ENCODE results near the gene RAB3C.
"Not testable (repeated sequence)": the region's sequence is repeated elsewhere in the genome, so short reads cannot be mapped to it uniquely, and the experiment has no call there.

Gene RAB3C, protein sequence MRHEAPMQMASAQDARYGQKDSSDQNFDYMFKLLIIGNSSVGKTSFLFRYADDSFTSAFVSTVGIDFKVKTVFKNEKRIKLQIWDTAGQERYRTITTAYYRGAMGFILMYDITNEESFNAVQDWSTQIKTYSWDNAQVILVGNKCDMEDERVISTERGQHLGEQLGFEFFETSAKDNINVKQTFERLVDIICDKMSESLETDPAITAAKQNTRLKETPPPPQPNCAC

DNA sequence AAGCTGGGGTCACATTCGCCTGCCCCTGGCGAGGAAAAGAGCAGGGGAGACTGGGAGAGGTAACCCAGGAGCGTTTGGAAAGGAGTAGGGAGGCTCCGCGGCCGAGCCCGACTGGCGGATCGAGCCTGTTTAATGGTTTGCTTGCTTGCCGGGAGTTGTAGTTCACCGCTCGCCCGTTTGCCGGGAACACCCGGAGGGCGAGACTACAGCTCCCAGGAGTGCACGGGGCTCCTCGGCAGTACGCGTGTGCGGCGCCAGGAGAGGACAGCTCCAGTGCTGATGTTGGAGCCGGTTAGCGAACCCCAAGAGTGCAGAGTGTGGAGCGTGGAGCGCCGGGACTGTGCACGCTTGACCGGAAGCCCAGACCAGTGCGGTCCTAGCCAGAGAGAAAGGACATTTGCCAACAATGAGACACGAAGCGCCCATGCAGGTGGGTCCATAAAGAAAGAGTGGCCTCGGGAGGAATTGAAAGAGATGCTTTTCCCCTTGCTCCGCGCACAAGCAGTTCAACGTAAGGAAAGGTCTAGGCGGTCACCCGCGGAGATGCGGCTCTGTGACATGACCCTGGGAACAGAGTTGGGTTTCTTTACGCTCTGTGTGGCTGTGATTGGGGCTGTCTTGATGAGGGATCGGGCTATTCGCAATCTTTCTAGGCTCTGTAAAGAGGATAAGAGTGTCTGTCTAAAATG lies at the start of gene RAB3C:
Gene RAB3C, plus strand, starts transcription at position 273 of the 689 bp plus-strand sequence. Its CDS starts 134 bp downstream, at position 407.
- Histone ChIP-seq H3K36me3 (ENCODE audit: control insufficient read depth in 1 of 2, insufficient read depth in 2 of 2, low read length in 2 of 2) (no peaks in the 10 kb centered on the region), H3K9me3 (ENCODE audit: control insufficient read depth in 1 of 2, low read length in 2 of 2) (no peaks in the 10 kb centered on the region), H3K4me1 (ENCODE audit: control insufficient read depth in 1 of 2, insufficient read depth in 2 of 2, low read length in 2 of 2) (peaks cover 11 to 19% of the 10 kb centered on the region in 2 donors), H3K4me3 (ENCODE audit: low read depth in 1 of 2, low read length in 2 of 2) (peak within 1 kb of the TSS; percentile 75 to 78), H3K27me3 (ENCODE audit: control insufficient read depth in 1 of 2, insufficient read depth in 2 of 2, low read length in 2 of 2) (peaks cover 2 to 28% of the 10 kb centered on the region in 2 donors), H3K27ac (ENCODE audit: low read depth, low read length) (no peak within 1 kb of the TSS), H3K9ac (ENCODE audit: low read depth in 1 of 2, low read length in 2 of 2) (peak within 1 kb of the TSS in 1 of 2 donors; percentile 44)

DNA sequence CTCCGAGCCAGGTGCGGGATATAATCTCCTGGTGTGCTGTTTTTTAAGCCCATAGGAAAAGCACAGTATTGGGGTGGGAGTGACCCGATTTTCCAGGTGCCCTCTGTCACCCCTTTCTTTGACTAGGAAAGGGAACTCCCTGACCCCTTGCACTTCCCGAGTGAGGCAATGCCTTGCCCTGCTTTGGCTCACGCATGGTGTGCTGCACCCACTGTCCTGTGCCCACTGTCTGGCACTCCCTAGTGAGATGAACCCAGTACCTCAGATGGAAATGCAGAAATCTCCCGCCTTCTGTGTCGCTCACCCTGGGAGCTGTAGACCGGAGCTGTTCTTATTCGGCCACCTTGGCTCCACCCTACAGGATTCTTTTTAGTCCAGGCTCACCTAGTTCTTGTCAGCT lies 40.9 kb upstream of the RAB3C start:
- H3K36me3 ChIP-seq (ENCODE audit: control insufficient read depth in 1 of 2, insufficient read depth in 2 of 2, low read length in 2 of 2); H3K9me3 ChIP-seq (ENCODE audit: control insufficient read depth in 1 of 2, low read length in 2 of 2); H3K27me3 ChIP-seq (ENCODE audit: control insufficient read depth in 1 of 2, insufficient read depth in 2 of 2, low read length in 2 of 2); H3K4me3 ChIP-seq (ENCODE audit: low read depth in 1 of 2, low read length in 2 of 2); H3K9ac ChIP-seq (ENCODE audit: low read depth in 1 of 2, low read length in 2 of 2); H3K27ac ChIP-seq (ENCODE audit: low read depth, low read length); H3K4me1 ChIP-seq (ENCODE audit: control insufficient read depth in 1 of 2, insufficient read depth in 2 of 2, low read length in 2 of 2): not testable (repeated sequence)

DNA sequence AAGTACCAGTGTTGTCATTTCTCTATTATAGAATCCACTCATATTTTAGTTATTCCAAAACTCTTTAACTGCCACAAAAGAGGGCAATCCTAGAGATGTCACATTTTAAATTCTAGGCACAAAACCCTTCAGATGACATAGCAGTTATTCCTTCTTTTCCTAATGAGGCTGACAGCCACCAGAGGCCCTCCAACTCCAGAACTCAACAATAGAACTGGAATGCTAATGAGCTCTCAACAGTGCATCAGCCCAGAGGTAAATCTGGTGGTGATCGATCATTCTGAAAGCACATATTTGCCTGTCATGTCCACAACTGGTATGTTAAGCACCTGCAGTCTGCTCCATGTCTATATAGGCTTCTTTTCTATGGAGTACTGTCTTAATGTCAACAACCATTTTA lies 40.2 kb upstream of the RAB3C start:
- no peak overlapping the region for H3K27ac ChIP-seq (ENCODE audit: low read depth, low read length)
- H3K27me3 ChIP-seq (ENCODE audit: control insufficient read depth in 1 of 2, insufficient read depth in 2 of 2, low read length in 2 of 2) = no peaks in the 10 kb centered on the region
- H3K36me3 ChIP-seq (ENCODE audit: control insufficient read depth in 1 of 2, insufficient read depth in 2 of 2, low read length in 2 of 2) = no peaks in the 10 kb centered on the region
- H3K9ac ChIP-seq (ENCODE audit: low read depth in 1 of 2, low read length in 2 of 2) = no peak overlapping the region
- no peaks in the 10 kb centered on the region for H3K9me3 ChIP-seq (ENCODE audit: control insufficient read depth in 1 of 2, low read length in 2 of 2)
- H3K4me1 ChIP-seq (ENCODE audit: control insufficient read depth in 1 of 2, insufficient read depth in 2 of 2, low read length in 2 of 2) = no peaks in the 10 kb centered on the region
- H3K4me3 ChIP-seq (ENCODE audit: low read depth in 1 of 2, low read length in 2 of 2) = no peak overlapping the region

DNA sequence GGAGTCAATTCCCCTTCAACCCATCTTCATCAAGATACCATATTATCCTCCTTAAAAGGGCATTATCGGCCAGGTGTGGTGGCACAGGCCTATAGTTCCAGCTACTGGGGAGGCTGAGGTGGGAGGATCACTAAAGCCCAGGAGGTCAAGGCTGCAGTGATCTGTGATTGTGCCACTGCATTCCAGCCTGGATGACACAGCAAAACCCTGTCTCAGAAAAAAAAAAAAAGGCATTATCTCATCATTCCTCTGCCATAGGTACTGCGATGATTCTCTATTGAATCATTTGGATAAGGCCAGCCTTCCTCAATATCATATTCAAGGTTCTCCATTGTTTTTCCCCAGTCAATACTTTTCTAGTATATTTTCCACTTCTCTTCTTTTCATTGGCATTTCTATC lies 39.2 kb upstream of the RAB3C start:
- Histone ChIP-seq H3K27me3 (ENCODE audit: control insufficient read depth in 1 of 2, insufficient read depth in 2 of 2, low read length in 2 of 2) (no peaks in the 10 kb centered on the region), H3K27ac (ENCODE audit: low read depth, low read length) (no peak overlapping the region), H3K9ac (ENCODE audit: low read depth in 1 of 2, low read length in 2 of 2) (no peak overlapping the region), H3K4me1 (ENCODE audit: control insufficient read depth in 1 of 2, insufficient read depth in 2 of 2, low read length in 2 of 2) (no peaks in the 10 kb centered on the region), H3K9me3 (ENCODE audit: control insufficient read depth in 1 of 2, low read length in 2 of 2) (no peaks in the 10 kb centered on the region), H3K36me3 (ENCODE audit: control insufficient read depth in 1 of 2, insufficient read depth in 2 of 2, low read length in 2 of 2) (no peaks in the 10 kb centered on the region), H3K4me3 (ENCODE audit: low read depth in 1 of 2, low read length in 2 of 2) (no peak overlapping the region)

DNA sequence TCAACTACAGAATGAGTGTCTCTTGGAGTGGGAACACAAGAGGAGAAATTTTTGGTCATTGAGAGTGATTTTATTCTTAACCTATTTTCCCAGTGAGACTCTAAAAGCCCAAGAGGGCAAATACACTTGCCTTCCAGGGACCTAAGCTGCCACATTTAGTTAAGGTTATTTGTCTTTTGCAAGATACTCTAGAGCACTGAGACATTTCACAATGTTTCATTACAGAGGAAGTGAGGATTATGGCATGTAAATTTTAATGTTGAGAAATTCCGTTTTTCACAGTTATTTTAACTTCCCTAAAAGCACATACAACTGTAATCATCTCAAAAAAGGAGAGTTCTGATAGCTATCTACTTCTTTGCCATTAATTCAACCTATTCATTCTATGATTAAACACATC lies 38.7 kb upstream of the RAB3C start:
- Histone ChIP-seq H3K4me1 (ENCODE audit: control insufficient read depth in 1 of 2, insufficient read depth in 2 of 2, low read length in 2 of 2) (no peaks in the 10 kb centered on the region), H3K36me3 (ENCODE audit: control insufficient read depth in 1 of 2, insufficient read depth in 2 of 2, low read length in 2 of 2) (no peaks in the 10 kb centered on the region), H3K4me3 (ENCODE audit: low read depth in 1 of 2, low read length in 2 of 2) (no peak overlapping the region), H3K9me3 (ENCODE audit: control insufficient read depth in 1 of 2, low read length in 2 of 2) (no peaks in the 10 kb centered on the region), H3K9ac (ENCODE audit: low read depth in 1 of 2, low read length in 2 of 2) (no peak overlapping the region), H3K27me3 (ENCODE audit: control insufficient read depth in 1 of 2, insufficient read depth in 2 of 2, low read length in 2 of 2) (no peaks in the 10 kb centered on the region), H3K27ac (ENCODE audit: low read depth, low read length) (no peak overlapping the region)

DNA sequence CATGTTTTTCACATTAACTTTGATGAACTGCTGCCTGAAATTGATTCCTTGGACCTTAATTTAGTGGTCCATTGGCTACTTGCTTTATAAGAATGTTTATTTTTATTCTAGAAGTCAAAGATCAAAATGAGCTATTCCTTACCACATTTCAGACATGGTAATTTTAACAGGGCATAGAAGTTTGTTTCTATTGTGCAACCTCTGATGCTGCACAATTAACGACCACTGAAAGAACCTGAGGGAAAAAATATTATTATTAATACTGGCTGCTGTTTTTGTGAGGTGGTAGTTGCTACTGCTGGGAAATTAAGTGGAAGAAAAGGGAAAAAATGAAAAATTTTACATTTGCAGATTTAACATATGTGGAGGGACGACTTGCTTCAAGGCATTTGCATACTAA lies 37.9 kb upstream of the RAB3C start:
- Histone ChIP-seq H3K4me1 (ENCODE audit: control insufficient read depth in 1 of 2, insufficient read depth in 2 of 2, low read length in 2 of 2) (no peaks in the 10 kb centered on the region), H3K27me3 (ENCODE audit: control insufficient read depth in 1 of 2, insufficient read depth in 2 of 2, low read length in 2 of 2) (no peaks in the 10 kb centered on the region), H3K27ac (ENCODE audit: low read depth, low read length) (no peak overlapping the region), H3K9me3 (ENCODE audit: control insufficient read depth in 1 of 2, low read length in 2 of 2) (no peaks in the 10 kb centered on the region), H3K36me3 (ENCODE audit: control insufficient read depth in 1 of 2, insufficient read depth in 2 of 2, low read length in 2 of 2) (no peaks in the 10 kb centered on the region), H3K4me3 (ENCODE audit: low read depth in 1 of 2, low read length in 2 of 2) (no peak overlapping the region), H3K9ac (ENCODE audit: low read depth in 1 of 2, low read length in 2 of 2) (no peak overlapping the region)

DNA sequence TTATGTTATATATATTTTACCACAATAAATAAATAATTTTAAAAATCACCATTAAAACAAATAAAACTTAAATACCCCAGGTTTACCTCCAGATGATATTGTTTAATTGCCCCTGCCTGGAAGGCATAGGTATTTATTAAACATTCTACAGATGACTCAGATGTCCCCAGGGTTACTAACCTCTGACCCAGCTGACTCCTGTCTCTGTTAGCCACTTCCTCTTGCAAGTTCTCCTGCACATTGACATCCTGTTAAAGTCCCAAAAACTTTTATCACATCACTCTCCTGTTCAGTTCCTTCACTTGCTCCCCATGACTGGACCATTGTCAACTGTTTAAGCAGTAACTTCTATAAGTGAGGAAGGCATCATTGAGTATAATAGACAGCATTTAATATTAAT lies 37.0 kb upstream of the RAB3C start:
- no peaks in the 10 kb centered on the region for H3K27me3 ChIP-seq (ENCODE audit: control insufficient read depth in 1 of 2, insufficient read depth in 2 of 2, low read length in 2 of 2)
- no peaks in the 10 kb centered on the region for H3K4me1 ChIP-seq (ENCODE audit: control insufficient read depth in 1 of 2, insufficient read depth in 2 of 2, low read length in 2 of 2)
- H3K4me3 ChIP-seq (ENCODE audit: low read depth in 1 of 2, low read length in 2 of 2) = no peak overlapping the region
- no peak overlapping the region for H3K27ac ChIP-seq (ENCODE audit: low read depth, low read length)
- H3K9ac ChIP-seq (ENCODE audit: low read depth in 1 of 2, low read length in 2 of 2) = no peak overlapping the region
- no peaks in the 10 kb centered on the region for H3K9me3 ChIP-seq (ENCODE audit: control insufficient read depth in 1 of 2, low read length in 2 of 2)
- no peaks in the 10 kb centered on the region for H3K36me3 ChIP-seq (ENCODE audit: control insufficient read depth in 1 of 2, insufficient read depth in 2 of 2, low read length in 2 of 2)

DNA sequence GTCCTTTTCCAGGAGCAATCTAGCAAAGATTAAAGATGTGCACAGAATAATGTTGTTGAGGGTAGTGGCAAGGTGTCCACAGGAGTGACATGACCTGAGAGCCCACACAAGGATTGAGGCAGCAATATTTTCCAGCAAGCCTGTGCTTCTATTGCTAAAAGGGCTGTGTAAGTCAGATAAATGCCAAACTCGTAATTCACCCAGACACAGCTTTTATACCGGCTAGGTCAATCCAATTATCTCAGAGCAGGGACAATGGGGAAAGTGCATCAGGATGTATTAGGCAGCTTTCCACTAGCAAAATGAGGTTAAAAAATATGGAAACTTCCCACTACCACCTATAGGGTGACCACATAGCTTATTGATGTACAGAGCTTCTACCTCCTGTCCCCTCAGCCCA lies 34.8 kb upstream of the RAB3C start:
- H3K27ac ChIP-seq (ENCODE audit: low read depth, low read length) = no peak overlapping the region
- H3K4me1 ChIP-seq (ENCODE audit: control insufficient read depth in 1 of 2, insufficient read depth in 2 of 2, low read length in 2 of 2) = no peaks in the 10 kb centered on the region
- no peaks in the 10 kb centered on the region for H3K36me3 ChIP-seq (ENCODE audit: control insufficient read depth in 1 of 2, insufficient read depth in 2 of 2, low read length in 2 of 2)
- no peaks in the 10 kb centered on the region for H3K27me3 ChIP-seq (ENCODE audit: control insufficient read depth in 1 of 2, insufficient read depth in 2 of 2, low read length in 2 of 2)
- no peaks in the 10 kb centered on the region for H3K9me3 ChIP-seq (ENCODE audit: control insufficient read depth in 1 of 2, low read length in 2 of 2)
- H3K4me3 ChIP-seq (ENCODE audit: low read depth in 1 of 2, low read length in 2 of 2) = no peak overlapping the region
- H3K9ac ChIP-seq (ENCODE audit: low read depth in 1 of 2, low read length in 2 of 2) = no peak overlapping the region

DNA sequence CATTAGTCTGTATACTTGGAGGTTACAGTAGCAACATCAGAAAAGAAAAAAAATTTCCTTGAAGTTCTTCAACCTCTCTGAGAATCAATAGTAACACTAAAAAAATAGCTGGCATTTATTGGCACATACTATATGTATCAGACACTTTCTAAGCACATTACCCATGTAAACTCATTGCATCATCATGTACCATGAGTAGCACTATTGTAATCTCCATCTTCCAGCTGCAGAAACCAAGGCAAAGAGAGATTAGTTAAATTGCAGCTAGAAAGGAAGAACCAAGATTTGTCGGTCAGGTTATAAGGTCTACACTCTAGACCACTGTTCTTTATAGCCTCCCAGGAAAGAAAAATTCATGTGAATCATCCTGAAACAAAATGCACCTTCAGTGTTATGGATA lies 31.4 kb upstream of the RAB3C start:
- H3K4me3 ChIP-seq (ENCODE audit: low read depth in 1 of 2, low read length in 2 of 2) = no peak overlapping the region
- no peaks in the 10 kb centered on the region for H3K9me3 ChIP-seq (ENCODE audit: control insufficient read depth in 1 of 2, low read length in 2 of 2)
- no peak overlapping the region for H3K9ac ChIP-seq (ENCODE audit: low read depth in 1 of 2, low read length in 2 of 2)
- H3K27me3 ChIP-seq (ENCODE audit: control insufficient read depth in 1 of 2, insufficient read depth in 2 of 2, low read length in 2 of 2) = no peaks in the 10 kb centered on the region
- H3K27ac ChIP-seq (ENCODE audit: low read depth, low read length) = no peak overlapping the region
- no peaks in the 10 kb centered on the region for H3K36me3 ChIP-seq (ENCODE audit: control insufficient read depth in 1 of 2, insufficient read depth in 2 of 2, low read length in 2 of 2)
- H3K4me1 ChIP-seq (ENCODE audit: control insufficient read depth in 1 of 2, insufficient read depth in 2 of 2, low read length in 2 of 2) = no peaks in the 10 kb centered on the region

DNA sequence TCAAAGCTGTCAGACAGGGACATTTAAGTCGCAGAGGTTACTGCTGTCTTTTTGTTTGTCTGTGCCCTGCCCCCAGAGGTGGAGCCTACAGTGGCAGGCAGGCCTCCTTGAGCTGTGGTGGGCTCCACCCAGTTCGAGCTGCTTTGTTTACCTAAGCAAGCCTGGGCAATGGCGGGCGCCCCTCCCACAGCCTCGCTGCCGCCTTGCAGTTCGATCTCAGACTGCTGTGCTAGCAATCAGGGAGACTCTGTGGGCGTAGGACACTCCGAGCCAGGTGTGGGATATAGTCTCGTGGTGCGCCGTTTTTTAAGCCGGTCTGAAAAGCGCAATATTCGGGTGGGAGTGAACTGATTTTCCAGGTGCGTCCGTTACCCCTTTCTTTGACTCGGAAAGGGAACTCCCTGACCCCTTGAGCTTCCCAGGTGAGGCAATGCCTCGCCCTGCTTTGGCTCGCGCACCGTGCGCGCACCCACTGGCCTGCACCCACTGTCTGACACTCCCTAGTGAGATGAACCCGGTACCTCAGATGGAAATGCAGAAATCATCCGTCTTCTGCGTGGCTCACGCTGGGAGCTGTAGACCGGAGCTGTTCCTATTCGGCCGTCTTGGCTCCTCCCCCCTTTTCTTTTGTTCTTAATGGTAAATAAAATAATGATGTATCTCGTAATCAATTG lies 25.1 kb upstream of the RAB3C start:
- H3K4me1 ChIP-seq (ENCODE audit: control insufficient read depth in 1 of 2, insufficient read depth in 2 of 2, low read length in 2 of 2); H3K27ac ChIP-seq (ENCODE audit: low read depth, low read length); H3K9me3 ChIP-seq (ENCODE audit: control insufficient read depth in 1 of 2, low read length in 2 of 2); H3K4me3 ChIP-seq (ENCODE audit: low read depth in 1 of 2, low read length in 2 of 2); H3K9ac ChIP-seq (ENCODE audit: low read depth in 1 of 2, low read length in 2 of 2); H3K27me3 ChIP-seq (ENCODE audit: control insufficient read depth in 1 of 2, insufficient read depth in 2 of 2, low read length in 2 of 2); H3K36me3 ChIP-seq (ENCODE audit: control insufficient read depth in 1 of 2, insufficient read depth in 2 of 2, low read length in 2 of 2): not testable (repeated sequence)

All from duodenal mucosa (tissue), 2 donors.